Activated gamma-delta T cell treated with anti-CD3 and anti-CD28 coated beads, Interleukin-2, amount 50 U/mL, for 16 hours (primary cell): Measurements from ENCODE around the gene HPD.
A peak's percentile ranks its signal among the peaks of the same experiment; 100 is the strongest.
"Not testable (repeated sequence)": the region's sequence is repeated elsewhere in the genome, so short reads cannot be mapped to it uniquely, and the experiment has no call there.

Source experiments
- DNase-seq: peaks from one replicate; pipeline ENCODE4 v3.0.0-alpha.2; 2020; ENCODE audit warnings: low read depth

The HPD gene

GRCh38 chr12:121858662-121859572, at the start of gene HPD:
Gene HPD, minus strand, starts transcription at chr12:121858859. Its CDS starts 36 bp downstream, at chr12:121858823.
- DNase-seq = no peak

GRCh38 chr12:121905746-121906145, 47.1 kb upstream of the HPD start:
- no peak for DNase-seq

- DNase-seq = no peak
Measured at GRCh38 chr12:121903202-121903601, 44.5 kb upstream of the HPD start.

GRCh38 chr12:121899590-121899989, 40.9 kb upstream of the HPD start:
- DNase-seq = no peak

- no peak for DNase-seq
Measured at GRCh38 chr12:121898287-121898686, 39.6 kb upstream of the HPD start.

- DNase-seq = no peak
Measured at GRCh38 chr12:121894633-121895032, 36.0 kb upstream of the HPD start.

- no peak for DNase-seq
Measured at GRCh38 chr12:121893961-121894460, 35.4 kb upstream of the HPD start.

GRCh38 chr12:121892673-121893561, 34.3 kb upstream of the HPD start:
- no peak for DNase-seq

GRCh38 chr12:121889661-121890060, 31.0 kb upstream of the HPD start:
- not testable (repeated sequence) for DNase-seq

- no peak for DNase-seq
Measured at GRCh38 chr12:121889274-121889624, 30.6 kb upstream of the HPD start.

- peak; percentile 98 for DNase-seq
Measured at GRCh38 chr12:121888478-121889273, 30.0 kb upstream of the HPD start, which contains the start of gene PSMD9. Gene PSMD9, plus strand, starts transcription at chr12:121888790. Its CDS starts 67 bp downstream, at chr12:121888857.

- DNase-seq = no peak
Measured at GRCh38 chr12:121888083-121888477, 29.4 kb upstream of the HPD start.

GRCh38 chr12:121885129-121885528, 26.5 kb upstream of the HPD start:
- DNase-seq = not testable (repeated sequence)

GRCh38 chr12:121883315-121883660, 24.6 kb upstream of the HPD start:
- no peak for DNase-seq

- DNase-seq = not testable (repeated sequence)
Measured at GRCh38 chr12:121876080-121876447, 17.4 kb upstream of the HPD start.

- no peak for DNase-seq
Measured at GRCh38 chr12:121875582-121875981, 16.9 kb upstream of the HPD start.

GRCh38 chr12:121874071-121874470, 15.4 kb upstream of the HPD start:
- no peak for DNase-seq

GRCh38 chr12:121873216-121873569, 14.5 kb upstream of the HPD start:
- DNase-seq = no peak

GRCh38 chr12:121872546-121873215, 14.0 kb upstream of the HPD start:
- no peak for DNase-seq

- DNase-seq = no peak
Measured at GRCh38 chr12:121871467-121871866, 12.8 kb upstream of the HPD start.

GRCh38 chr12:121869229-121869628, 10.6 kb upstream of the HPD start:
- not testable (repeated sequence) for DNase-seq
